HepG2 (cell line): ENCODE measurements around the gene CCDC181. TPM values are rescaled to one million over a fixed set of nuclear protein-coding genes. Genes with fewer than 3 reads are reported as not detected.

ENCODE experiments used
- ATAC-seq: fragments of 200-7000 bp; cut with Tn5 transposase; 3 replicates; pipeline ENCODE4 v1.9.1; 2020; ENCODE audit warnings: mild to moderate bottlenecking, moderate library complexity
- BruUV-seq: library from RNA; stranded (reverse); fragments of 400-500 nt; replicated peaks from 2 replicates; lab custom pipeline; 2021; lab: Mats Ljungman, UMichigan
- CTCF ChIA-PET: fragments of 300-600 bp; formaldehyde crosslinking; extraction: SDS; loops from one replicate; lab custom pipeline; 2021; ENCODE audit warnings: low total read pairs, inconsistent platforms, low intra/inter-chr PET ratio; lab: Yijun Ruan, JAX
- POLR2A ChIA-PET: fragments of 350-600 bp; sonication (Branson Sonifier 250); formaldehyde crosslinking; loops from one replicate; lab custom pipeline; 2020; ENCODE audit warnings: antibody characterized with exemption, inconsistent platforms; lab: Yijun Ruan, JAX
- DNase-seq: peaks from one replicate; pipeline ENCODE4 v3.0.0-alpha.2; 2015; ENCODE audit warnings: low spot score
- FAIRE-seq: peaks from 3 replicates; lab custom pipeline; 2011; peaks lifted over from hg19 to GRCh38; lab: Jason Lieb, UNC
- H2AFZ ChIP-seq: one replicate; pipeline ENCODE4 v1.6.1; 2011; ENCODE audit warnings: low read length, inconsistent platforms
- H3K27ac ChIP-seq: fragments of 300-600 bp; 3 replicates; pipeline ENCODE4 v1.8.0; 2011; ENCODE audit warnings: mixed run types, mild to moderate bottlenecking, mixed read lengths, low read length, inconsistent platforms; ENCODE audit not compliant: insufficient read depth; ENCODE audit errors: extremely low read length
- H3K27me3 ChIP-seq, 2 experiments: fragments of 200-600 bp in 1 of 2; 2 replicates in 1 of 2; 3 replicates in 1 of 2; pipeline versions ENCODE4 v1.6.0 to v1.8.0; 2011; ENCODE audit warnings: low read length in 2 of 2, mild to moderate bottlenecking in 2 of 2, moderate library complexity in 2 of 2, inconsistent platforms in 1 of 2; ENCODE audit not compliant: insufficient read depth in 2 of 2, control insufficient read depth in 1 of 2
- H3K36me3 ChIP-seq, 2 experiments: fragments of 200-600 bp in 1 of 2; replicated peaks in 1 of 2; 2 replicates in 1 of 2; 3 replicates in 1 of 2; pipeline versions ENCODE4 v1.5.1 to v1.8.0; 2011; ENCODE audit warnings: low read length in 2 of 2, inconsistent platforms in 1 of 2; ENCODE audit not compliant: insufficient read depth in 2 of 2, control insufficient read depth in 1 of 2
- H3K4me1 ChIP-seq: 2 replicates; pipeline ENCODE4 v1.5.1; 2012; ENCODE audit warnings: low read length, inconsistent platforms; ENCODE audit not compliant: insufficient read depth
- H3K4me2 ChIP-seq: 2 replicates; pipeline ENCODE4 v1.6.0; 2011; ENCODE audit warnings: low read depth, low read length, inconsistent platforms
- H3K4me3 ChIP-seq, 3 experiments: fragments of 200-600 bp in 1 of 3; sonication (generic), shearing (Covaris generic) in 1 of 3; replicated peaks in 1 of 3; 2 replicates each; pipeline ENCODE4 v1.5.1; 2011 to 2016; ENCODE audit warnings: low read length in 3 of 3, inconsistent platforms in 2 of 3, low read depth in 2 of 3, mild to moderate bottlenecking in 2 of 3, control low read depth in 1 of 3, mixed read lengths in 1 of 3; ENCODE audit not compliant: insufficient read depth in 1 of 3
- H3K79me2 ChIP-seq: one replicate; pipeline ENCODE4 v1.6.1; 2011; ENCODE audit warnings: low read length, inconsistent platforms; ENCODE audit not compliant: insufficient read depth
- H3K9ac ChIP-seq: 2 replicates; pipeline ENCODE4 v1.6.0; 2011; ENCODE audit warnings: mild to moderate bottlenecking, low read depth, low read length, inconsistent platforms; ENCODE audit not compliant: insufficient read depth
- H3K9me3 ChIP-seq: 2 replicates; pipeline ENCODE4 v1.5.1; 2012; ENCODE audit warnings: mild to moderate bottlenecking, low read length
- H4K20me1 ChIP-seq: 2 replicates; pipeline ENCODE4 v1.6.0; 2011; ENCODE audit warnings: inconsistent platforms, mild to moderate bottlenecking, low read length, moderate library complexity; ENCODE audit not compliant: insufficient read depth
- CCDC6 ChIP-seq: sonication (generic); formaldehyde crosslinking; IDR thresholded peaks from 2 replicates; pipeline ENCODE4 v1.8.1; 2022; ENCODE audit warnings: mild to moderate bottlenecking, missing genetic modification reagents, moderate library complexity
- CREM ChIP-seq, 2 experiments: sonication (generic) in 1 of 2; formaldehyde crosslinking in 1 of 2; IDR thresholded peaks; 2 replicates each; pipeline versions ENCODE4 v1.4.0 to v1.6.1; 2016 to 2020; ENCODE audit warnings: antibody characterized with exemption in 1 of 2, mild to moderate bottlenecking in 1 of 2, missing genetic modification reagents in 1 of 2
- DNMT1 ChIP-seq: sonication (generic); formaldehyde crosslinking; IDR thresholded peaks from 2 replicates; pipeline ENCODE4 v1.5.1; 2020; ENCODE audit warnings: mild to moderate bottlenecking, missing genetic modification reagents
- HNRNPH1 ChIP-seq: fragments of 200-400 bp; formaldehyde crosslinking; optimal IDR thresholded peaks from 2 replicates; pipeline ENCODE3; 2017; ENCODE audit warnings: mild to moderate bottlenecking, low read depth, low read length
- HOXA5 ChIP-seq: sonication (generic); formaldehyde crosslinking; IDR thresholded peaks from 2 replicates; pipeline ENCODE4 v1.4.0; 2020; ENCODE audit warnings: missing genetic modification reagents
- KLF12 ChIP-seq: sonication (generic); formaldehyde crosslinking; IDR thresholded peaks from 2 replicates; pipeline ENCODE4 v1.4.0; 2020; ENCODE audit warnings: missing genetic modification reagents, borderline replicate concordance
- MIER2 ChIP-seq: IDR thresholded peaks from 2 replicates; pipeline ENCODE4 v1.6.1; 2016; ENCODE audit warnings: missing biosample characterization, missing genetic modification reagents
- RAD21 ChIP-seq: fragments of 450-650 bp; formaldehyde crosslinking; IDR thresholded peaks from 2 replicates; pipeline ENCODE4 v1.5.0; 2020; ENCODE audit warnings: mild to moderate bottlenecking
- SMYD3 ChIP-seq: sonication (generic); formaldehyde crosslinking; IDR thresholded peaks from 2 replicates; pipeline ENCODE4 v1.8.1; 2023; ENCODE audit warnings: mild to moderate bottlenecking, missing genetic modification reagents
- STAG1 ChIP-seq: sonication (generic); formaldehyde crosslinking; IDR thresholded peaks from 2 replicates; pipeline ENCODE4 v1.4.0; 2020; ENCODE audit warnings: missing genetic modification reagents
- YEATS2 ChIP-seq: sonication (generic); formaldehyde crosslinking; IDR thresholded peaks from 2 replicates; pipeline ENCODE4 v1.4.0; 2020; ENCODE audit warnings: missing genetic modification reagents, borderline replicate concordance
- ZFAT ChIP-seq: sonication (generic); formaldehyde crosslinking; conservative IDR thresholded peaks from 2 replicates; pipeline ENCODE4 v1.8.1; 2023; ENCODE audit warnings: missing genetic modification reagents, inconsistent platforms
- ZNF138 ChIP-seq: sonication (generic); formaldehyde crosslinking; IDR thresholded peaks from 2 replicates; pipeline ENCODE4 v1.5.0; 2020; ENCODE audit warnings: mild to moderate bottlenecking, low read depth, missing genetic modification reagents
- ZNF331 ChIP-seq: sonication (generic); formaldehyde crosslinking; IDR thresholded peaks from 2 replicates; pipeline ENCODE4 v1.4.0; 2020; ENCODE audit warnings: missing genetic modification reagents
- ZNF670 ChIP-seq: sonication (generic); formaldehyde crosslinking; IDR thresholded peaks from 2 replicates; pipeline ENCODE4 v1.8.0; 2022; ENCODE audit warnings: mild to moderate bottlenecking, missing genetic modification reagents, borderline replicate concordance
- ZNF749 ChIP-seq: sonication (generic); formaldehyde crosslinking; IDR thresholded peaks from 2 replicates; pipeline ENCODE4 v1.8.0; 2022; ENCODE audit warnings: mild to moderate bottlenecking, missing genetic modification reagents, moderate library complexity, borderline replicate concordance
- ZNF850 ChIP-seq: sonication (generic); formaldehyde crosslinking; conservative IDR thresholded peaks from 2 replicates; pipeline ENCODE4 v1.9.0; 2021; ENCODE audit warnings: mild to moderate bottlenecking, missing genetic modification reagents
- ZSCAN22 ChIP-seq: sonication (generic); formaldehyde crosslinking; IDR thresholded peaks from 2 replicates; pipeline ENCODE4 v1.4.0; 2020; ENCODE audit warnings: mild to moderate bottlenecking, missing genetic modification reagents
- WGBS: methylation state at CpG from one replicate; pipeline ENCODE4 v1.1.6; 2017; ENCODE audit warnings: low lambda C conversion rate; 5-methylcytosine and 5-hydroxymethylcytosine counted together
- in situ Hi-C: cut with HindIII; loops from 2 replicates; pipeline ENCODE4 v1.10.0; 2017; ENCODE audit warnings: low pct_unique_long_range_greater_than_20kb; ENCODE audit not compliant: extremely low pct_ligation_motif_present
- intact Hi-C: fragments of 100-400 bp; cut with micrococcal nuclease; formaldehyde crosslinking; loops from one replicate; pipeline ENCODE4 v1.10.0; 2022; ENCODE audit not compliant: unreplicated experiment
- polyA plus RNA-seq, 8 experiments: library from polyadenylated mRNA; depleted of rRNA in 3 of 8; stranded (reverse) in 7 of 8; unstranded in 1 of 8; fragments of >200 nt; fragmentation: Illumina TruSeq in 4 of 8; extraction: Trizol in 4 of 8; gene quantifications; 2 replicates each; pipeline versions ENCODE4 v1.2.1 to v1.2.3, GENCODE V29; 2011 to 2016; ENCODE audit warnings: low read depth in 4 of 8, missing spikeins in 1 of 8, mixed read lengths in 1 of 8; ENCODE audit not compliant: insufficient read depth in 1 of 8
- total RNA-seq, 5 experiments: library from RNA; depleted of rRNA; stranded (reverse); fragments of >200 nt; fragmentation: Illumina TruSeq; extraction: Trizol; gene quantifications; 2 replicates each; pipeline ENCODE4 v1.2.3, GENCODE V29; 2016; ENCODE audit warnings: low read depth in 1 of 5
- TF ChIP-seq, protein P1 (sequence below): sonication (generic); formaldehyde crosslinking; IDR thresholded peaks from 2 replicates; pipeline ENCODE4 v1.4.0; 2020; ENCODE audit warnings: missing genetic modification reagents, mild to moderate bottlenecking, borderline replicate concordance
- TF ChIP-seq, protein P2 (sequence below): sonication (generic); formaldehyde crosslinking; IDR thresholded peaks from 2 replicates; pipeline ENCODE4 v1.4.0; 2020; ENCODE audit warnings: missing genetic modification reagents, low read depth, mild to moderate bottlenecking, borderline replicate concordance

CCDC181 gene
- total and polyA plus RNA-seq, 2 of the 13 experiments (the other 11 are each of a cell fraction or from before 2014, with no cell fraction given) = 0.07 TPM; not detected in 1

DNA sequence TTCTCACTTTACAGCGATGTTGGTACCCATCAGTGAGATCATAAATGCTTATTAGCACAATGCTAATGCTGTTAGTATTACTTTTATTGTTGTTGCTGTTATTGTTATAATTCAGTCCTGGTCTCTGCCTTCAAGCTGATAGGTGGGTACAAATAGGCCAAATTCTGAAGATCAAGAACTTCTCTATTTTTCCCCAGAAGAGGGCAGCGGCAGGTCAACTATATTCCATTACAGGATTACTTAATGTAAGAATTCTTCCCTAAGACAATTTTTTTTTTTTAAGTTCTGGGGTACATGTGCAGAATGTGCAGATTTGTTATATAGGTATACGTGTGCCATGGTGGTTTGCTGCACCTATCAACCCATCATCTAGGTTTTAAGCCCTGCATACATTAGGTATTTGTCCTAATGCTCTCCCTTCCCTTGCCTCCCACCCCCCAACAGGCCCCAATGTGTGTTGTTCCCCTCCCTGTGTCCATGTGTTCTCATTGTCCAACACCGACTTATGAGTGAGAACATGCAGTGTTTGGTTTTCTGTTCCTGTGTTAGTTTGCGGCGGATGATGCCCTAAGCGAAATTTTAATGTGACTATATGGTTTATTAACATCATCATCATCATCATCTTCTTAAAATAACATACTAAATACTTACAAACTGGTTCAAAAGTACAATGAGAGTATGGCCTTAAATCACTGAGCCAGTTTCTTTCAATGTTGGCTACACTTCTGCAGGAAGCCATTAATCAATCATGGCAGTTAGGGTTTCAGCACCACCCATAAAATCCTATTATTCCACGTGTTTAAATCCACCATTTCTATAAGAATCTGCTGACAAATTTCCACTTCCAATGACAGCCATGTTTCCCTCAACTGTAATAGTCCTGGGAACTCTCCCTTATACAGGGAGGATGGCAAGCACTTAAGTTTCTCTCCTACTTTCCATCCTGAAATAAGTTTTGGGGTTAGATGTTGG, 39.3 kb upstream of the CCDC181 start:
- TSS peak; percentile 17 for BruUV-seq
- ATAC-seq (peak; percentile 69), FAIRE-seq (no peak), DNase-seq (peak; percentile 24)
- no peaks in the 10 kb centered on the region for H3K9me3 ChIP-seq
- CTCF ChIA-PET = interaction anchor here (1.2 to 2.8 kb wide), 2 partner anchors 43 to 80 kb away, joined by 7 to 18 read pairs; no protein-coding TSS in a partner anchor
- intact Hi-C loops = loop anchor here (1.0 to 5.0 kb wide), 4 partner anchors 42 to 864 kb away; partner anchors contain the start of gene F5
- no peak overlapping the region for H2AFZ ChIP-seq
- peaks cover 4% of the 10 kb centered on the region; the same call in 1 of the 2 replicates for H4K20me1 ChIP-seq
- H3K9ac ChIP-seq = no peak overlapping the region
- H3K36me3 ChIP-seq = peaks cover 9 to 40% of the 10 kb centered on the region in 2 experiments
- POLR2A ChIA-PET = no interaction called here
- no peak overlapping the region for H3K4me3 ChIP-seq
- WGBS = 91% methylated on average over 8 of the region's 8 CpGs
- no peaks in the 10 kb centered on the region for H3K27me3 ChIP-seq
- H3K4me1 ChIP-seq = no peaks in the 10 kb centered on the region
- H3K4me2 ChIP-seq = no peak overlapping the region
- in situ Hi-C loops = no loop called here
- H3K27ac ChIP-seq = no peak overlapping the region
- H3K79me2 ChIP-seq = no peaks in the 10 kb centered on the region
- TF ChIP-seq ZNF850 (CRISPR knock-in tag) (no peak), SMYD3 (CRISPR knock-in tag) (0 out of 2 replicates have a peak, but pooled peaks have one; percentile 29), ZNF670 (CRISPR knock-in tag) (no peak), HNRNPH1 (no peak), CREM (IDR thresholded peaks at IDR 0.05) (no peak), CREM (CRISPR knock-in tag; IDR thresholded peaks at IDR 0.05) (no peak), ZSCAN22 (CRISPR knock-in tag) (no peak), MIER2 (CRISPR knock-in tag) (no peak), STAG1 (peak; percentile 59), ZNF331 (CRISPR knock-in tag) (no peak), ZFAT (CRISPR knock-in tag) (no peak), RAD21 (CRISPR knock-in tag) (peak; percentile 25; the same call in 1 of the 2 replicates), HOXA5 (CRISPR knock-in tag) (no peak), YEATS2 (no peak), DNMT1 (no peak), ZNF749 (CRISPR knock-in tag) (no peak), KLF12 (CRISPR knock-in tag) (no peak), ZNF138 (CRISPR knock-in tag) (no peak), CCDC6 (CRISPR knock-in tag) (no peak)
- TF ChIP-seq, protein P1, sequence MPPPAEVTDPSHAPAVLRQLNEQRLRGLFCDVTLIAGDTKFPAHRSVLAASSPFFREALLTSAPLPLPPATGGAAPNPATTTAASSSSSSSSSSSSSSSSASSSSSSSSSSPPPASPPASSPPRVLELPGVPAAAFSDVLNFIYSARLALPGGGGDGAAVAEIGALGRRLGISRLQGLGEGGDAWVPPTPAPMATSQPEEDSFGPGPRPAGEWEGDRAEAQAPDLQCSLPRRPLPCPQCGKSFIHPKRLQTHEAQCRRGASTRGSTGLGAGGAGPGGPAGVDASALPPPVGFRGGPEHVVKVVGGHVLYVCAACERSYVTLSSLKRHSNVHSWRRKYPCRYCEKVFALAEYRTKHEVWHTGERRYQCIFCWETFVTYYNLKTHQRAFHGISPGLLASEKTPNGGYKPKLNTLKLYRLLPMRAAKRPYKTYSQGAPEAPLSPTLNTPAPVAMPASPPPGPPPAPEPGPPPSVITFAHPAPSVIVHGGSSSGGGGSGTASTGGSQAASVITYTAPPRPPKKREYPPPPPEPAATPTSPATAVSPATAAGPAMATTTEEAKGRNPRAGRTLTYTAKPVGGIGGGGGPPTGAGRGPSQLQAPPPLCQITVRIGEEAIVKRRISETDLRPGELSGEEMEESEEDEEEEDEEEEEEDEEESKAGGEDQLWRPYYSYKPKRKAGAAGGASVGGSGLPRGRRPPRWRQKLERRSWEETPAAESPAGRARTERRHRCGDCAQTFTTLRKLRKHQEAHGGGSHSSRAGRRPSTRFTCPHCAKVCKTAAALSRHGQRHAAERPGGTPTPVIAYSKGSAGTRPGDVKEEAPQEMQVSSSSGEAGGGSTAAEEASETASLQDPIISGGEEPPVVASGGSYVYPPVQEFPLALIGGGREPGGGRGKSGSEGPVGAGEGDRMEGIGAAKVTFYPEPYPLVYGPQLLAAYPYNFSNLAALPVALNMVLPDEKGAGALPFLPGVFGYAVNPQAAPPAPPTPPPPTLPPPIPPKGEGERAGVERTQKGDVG = no peak
- TF ChIP-seq, protein P2, sequence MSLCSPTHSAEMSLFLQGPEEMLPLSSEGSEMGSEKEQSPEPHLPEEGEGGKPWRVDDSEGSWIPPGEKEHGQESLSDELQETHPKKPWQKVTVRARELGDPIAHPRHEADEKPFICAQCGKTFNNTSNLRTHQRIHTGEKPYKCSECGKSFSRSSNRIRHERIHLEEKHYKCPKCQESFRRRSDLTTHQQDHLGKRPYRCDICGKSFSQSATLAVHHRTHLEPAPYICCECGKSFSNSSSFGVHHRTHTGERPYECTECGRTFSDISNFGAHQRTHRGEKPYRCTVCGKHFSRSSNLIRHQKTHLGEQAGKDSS (CRISPR knock-in tag) = no peak
